ENCODE data around the gene CCL4.

DNA sequence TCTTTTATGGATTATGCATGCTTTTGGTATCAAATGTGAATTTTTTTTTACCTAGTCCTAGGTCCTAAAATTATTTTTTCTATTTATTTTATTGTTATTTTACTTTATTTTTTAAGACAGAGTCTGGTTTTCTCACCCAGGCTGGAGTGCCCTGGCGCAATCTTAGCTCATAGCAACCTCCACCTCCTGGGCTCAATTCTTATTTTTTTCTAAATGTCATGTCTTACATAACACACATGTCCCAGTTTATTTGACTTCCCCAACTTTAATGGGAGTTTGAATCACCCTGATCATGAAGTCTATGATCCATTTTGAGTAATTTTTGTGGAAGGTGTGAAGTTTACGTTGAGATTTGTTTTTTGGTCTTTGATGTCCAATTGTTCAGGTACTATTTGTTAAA is 42.8 kb upstream of the CCL4 start:
- TF ChIP-seq, protein P1, sequence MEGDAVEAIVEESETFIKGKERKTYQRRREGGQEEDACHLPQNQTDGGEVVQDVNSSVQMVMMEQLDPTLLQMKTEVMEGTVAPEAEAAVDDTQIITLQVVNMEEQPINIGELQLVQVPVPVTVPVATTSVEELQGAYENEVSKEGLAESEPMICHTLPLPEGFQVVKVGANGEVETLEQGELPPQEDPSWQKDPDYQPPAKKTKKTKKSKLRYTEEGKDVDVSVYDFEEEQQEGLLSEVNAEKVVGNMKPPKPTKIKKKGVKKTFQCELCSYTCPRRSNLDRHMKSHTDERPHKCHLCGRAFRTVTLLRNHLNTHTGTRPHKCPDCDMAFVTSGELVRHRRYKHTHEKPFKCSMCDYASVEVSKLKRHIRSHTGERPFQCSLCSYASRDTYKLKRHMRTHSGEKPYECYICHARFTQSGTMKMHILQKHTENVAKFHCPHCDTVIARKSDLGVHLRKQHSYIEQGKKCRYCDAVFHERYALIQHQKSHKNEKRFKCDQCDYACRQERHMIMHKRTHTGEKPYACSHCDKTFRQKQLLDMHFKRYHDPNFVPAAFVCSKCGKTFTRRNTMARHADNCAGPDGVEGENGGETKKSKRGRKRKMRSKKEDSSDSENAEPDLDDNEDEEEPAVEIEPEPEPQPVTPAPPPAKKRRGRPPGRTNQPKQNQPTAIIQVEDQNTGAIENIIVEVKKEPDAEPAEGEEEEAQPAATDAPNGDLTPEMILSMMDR (IDR thresholded peaks at IDR 0.05; ENCODE audit: insufficient read depth, low read depth, low read length) = no peak
- TF ChIP-seq EZH2 (IDR thresholded peaks at IDR 0.05; ENCODE audit: insufficient read depth, low read length) = no peak

Data from astrocyte (in vitro differentiated cells and primary cell).